HG03432 (cell line): ENCODE results near the gene NUFIP2.
"Not testable (repeated sequence)": the region's sequence is repeated elsewhere in the genome, so short reads cannot be mapped to it uniquely, and the experiment has no call there.

ENCODE experiments used
- ATAC-seq: cut with Tn5 transposase; IDR thresholded peaks from one replicate; pipeline ENCODE4 v1.9.1; 2021; ENCODE audit warnings: mild to moderate bottlenecking, moderate library complexity; ENCODE audit not compliant: unreplicated experiment

The NUFIP2 gene

GRCh38 chr17:29283496-29283895 lies 10.5 kb downstream of the NUFIP2 start:
- no peak for ATAC-seq

- ATAC-seq, result no peak
Observed at GRCh38 chr17:29279397-29280070, 14.4 kb downstream of the NUFIP2 start.

GRCh38 chr17:29278692-29279091 lies 15.3 kb downstream of the NUFIP2 start:
- ATAC-seq, result no peak

- ATAC-seq, result no peak
Observed at GRCh38 chr17:29273924-29274323, 20.0 kb downstream of the NUFIP2 start.

- not testable (repeated sequence) for ATAC-seq
Observed at GRCh38 chr17:29271980-29272379, 22.0 kb downstream of the NUFIP2 start.

- ATAC-seq, result no peak
Observed at GRCh38 chr17:29263916-29264315, 30.0 kb downstream of the NUFIP2 start.

GRCh38 chr17:29257756-29258155 lies 36.2 kb downstream of the NUFIP2 start:
- ATAC-seq, result no peak

GRCh38 chr17:29256735-29257466 lies 37.0 kb downstream of the NUFIP2 start:
- ATAC-seq, result no peak

GRCh38 chr17:29255926-29256522 lies 37.9 kb downstream of the NUFIP2 start:
- no peak for ATAC-seq

- ATAC-seq, result no peak
Observed at GRCh38 chr17:29253037-29253436, 40.9 kb downstream of the NUFIP2 start.

- no peak for ATAC-seq
Observed at GRCh38 chr17:29252101-29252791, 41.7 kb downstream of the NUFIP2 start.

GRCh38 chr17:29251184-29251583 lies 42.8 kb downstream of the NUFIP2 start:
- no peak for ATAC-seq

GRCh38 chr17:29250666-29251065 lies 43.3 kb downstream of the NUFIP2 start:
- ATAC-seq, result no peak

- no peak for ATAC-seq
Observed at GRCh38 chr17:29248845-29249244, 45.1 kb downstream of the NUFIP2 start.

- no peak for ATAC-seq
Observed at GRCh38 chr17:29247219-29247618, 46.7 kb downstream of the NUFIP2 start.

- no peak for ATAC-seq
Observed at GRCh38 chr17:29246628-29247027, 47.3 kb downstream of the NUFIP2 start, which contains the start of gene CRYBA1. CRYBA1 (plus strand) TSS chr17:29246859; CDS start chr17:29246864, 5 bp downstream.

GRCh38 chr17:29245401-29245800 lies 48.5 kb downstream of the NUFIP2 start:
- no peak for ATAC-seq

- no peak for ATAC-seq
Observed at GRCh38 chr17:29243792-29244191, 50.2 kb downstream of the NUFIP2 start.

GRCh38 chr17:29242790-29243189 lies 51.2 kb downstream of the NUFIP2 start:
- ATAC-seq, result no peak

- ATAC-seq, result no peak
Observed at GRCh38 chr17:29242051-29242450, 51.9 kb downstream of the NUFIP2 start.
